Measurements from ENCODE around the gene TSEN54.

TSEN54 gene

DNA sequence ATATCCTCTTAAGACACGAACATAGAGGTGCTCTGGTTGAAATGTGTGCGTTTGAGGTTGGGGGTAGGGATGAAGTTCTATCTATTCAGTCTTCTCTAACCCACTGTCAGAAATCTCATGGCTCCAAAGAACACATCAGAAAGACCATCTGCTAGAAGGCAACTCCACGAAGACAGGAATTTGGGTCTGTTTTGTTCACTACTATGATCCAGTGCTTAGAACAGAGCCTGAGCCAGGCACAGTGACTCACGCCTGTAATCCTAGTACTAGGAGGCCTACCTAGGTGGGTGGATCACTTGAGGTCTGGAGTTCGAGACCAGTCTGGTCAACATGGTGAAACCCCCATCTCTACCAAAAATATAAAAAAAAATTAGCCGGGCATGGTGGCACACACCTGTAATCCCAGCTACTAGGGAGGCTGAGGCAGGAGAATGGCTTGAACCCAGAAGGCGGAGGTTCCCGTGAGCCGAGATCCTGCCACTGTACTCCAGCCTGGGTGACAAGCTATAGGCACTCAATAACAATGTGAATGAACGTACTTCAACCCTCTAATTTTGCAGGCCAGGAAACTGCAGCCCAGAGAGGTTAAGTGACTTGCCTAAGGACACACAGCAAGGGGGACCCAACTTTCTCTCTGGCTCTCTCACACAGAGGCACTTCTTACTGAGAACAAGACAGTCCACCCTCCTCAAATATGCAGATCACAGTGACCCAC, 3.2 kb upstream of the TSEN54 start:
- H3K36me3 ChIP-seq (ENCODE audit: control insufficient read depth, insufficient read depth, low read length): no peaks in the 10 kb centered on the region
- no peak for DNase-seq (ENCODE audit: extremely low read depth, insufficient read length)
- no peak overlapping the region for H3K4me3 ChIP-seq (replicated peaks; ENCODE audit: low read depth, low read length)
- TF ChIP-seq, protein P1, sequence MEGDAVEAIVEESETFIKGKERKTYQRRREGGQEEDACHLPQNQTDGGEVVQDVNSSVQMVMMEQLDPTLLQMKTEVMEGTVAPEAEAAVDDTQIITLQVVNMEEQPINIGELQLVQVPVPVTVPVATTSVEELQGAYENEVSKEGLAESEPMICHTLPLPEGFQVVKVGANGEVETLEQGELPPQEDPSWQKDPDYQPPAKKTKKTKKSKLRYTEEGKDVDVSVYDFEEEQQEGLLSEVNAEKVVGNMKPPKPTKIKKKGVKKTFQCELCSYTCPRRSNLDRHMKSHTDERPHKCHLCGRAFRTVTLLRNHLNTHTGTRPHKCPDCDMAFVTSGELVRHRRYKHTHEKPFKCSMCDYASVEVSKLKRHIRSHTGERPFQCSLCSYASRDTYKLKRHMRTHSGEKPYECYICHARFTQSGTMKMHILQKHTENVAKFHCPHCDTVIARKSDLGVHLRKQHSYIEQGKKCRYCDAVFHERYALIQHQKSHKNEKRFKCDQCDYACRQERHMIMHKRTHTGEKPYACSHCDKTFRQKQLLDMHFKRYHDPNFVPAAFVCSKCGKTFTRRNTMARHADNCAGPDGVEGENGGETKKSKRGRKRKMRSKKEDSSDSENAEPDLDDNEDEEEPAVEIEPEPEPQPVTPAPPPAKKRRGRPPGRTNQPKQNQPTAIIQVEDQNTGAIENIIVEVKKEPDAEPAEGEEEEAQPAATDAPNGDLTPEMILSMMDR (IDR thresholded peaks at IDR 0.05; ENCODE audit: insufficient read depth, low read length, poor library complexity, severe bottlenecking): no peak
- no peaks in the 10 kb centered on the region; the same call in 1 of the 2 replicates for H3K27me3 ChIP-seq (replicated peaks; ENCODE audit: control insufficient read depth, insufficient read depth, low read length)

- H3K36me3 ChIP-seq (ENCODE audit: control insufficient read depth, insufficient read depth, low read length): no peaks in the 10 kb centered on the region
- no peaks in the 10 kb centered on the region; the same call in 1 of the 2 replicates for H3K27me3 ChIP-seq (replicated peaks; ENCODE audit: control insufficient read depth, insufficient read depth, low read length)
- H3K4me3 ChIP-seq (replicated peaks; ENCODE audit: low read depth, low read length): no peak overlapping the region
- TF ChIP-seq, protein P1 (IDR thresholded peaks at IDR 0.05; ENCODE audit: insufficient read depth, low read length, poor library complexity, severe bottlenecking): no peak
- no peak for DNase-seq (ENCODE audit: extremely low read depth, insufficient read length)
Measured at GRCh38 chr17:75513641-75514000, 2.7 kb upstream of the TSEN54 start.

GRCh38 chr17:75514299-75514918, 1.9 kb upstream of the TSEN54 start:
- TF ChIP-seq, protein P1 (IDR thresholded peaks at IDR 0.05; ENCODE audit: insufficient read depth, low read length, poor library complexity, severe bottlenecking): no peak
- DNase-seq (ENCODE audit: extremely low read depth, insufficient read length): no peak
- H3K4me3 ChIP-seq (replicated peaks; ENCODE audit: low read depth, low read length): peak overlapping the region; percentile 68
- peaks cover 2% of the 10 kb centered on the region for H3K36me3 ChIP-seq (ENCODE audit: control insufficient read depth, insufficient read depth, low read length)
- H3K27me3 ChIP-seq (replicated peaks; ENCODE audit: control insufficient read depth, insufficient read depth, low read length): no peaks in the 10 kb centered on the region; the same call in 1 of the 2 replicates

DNA sequence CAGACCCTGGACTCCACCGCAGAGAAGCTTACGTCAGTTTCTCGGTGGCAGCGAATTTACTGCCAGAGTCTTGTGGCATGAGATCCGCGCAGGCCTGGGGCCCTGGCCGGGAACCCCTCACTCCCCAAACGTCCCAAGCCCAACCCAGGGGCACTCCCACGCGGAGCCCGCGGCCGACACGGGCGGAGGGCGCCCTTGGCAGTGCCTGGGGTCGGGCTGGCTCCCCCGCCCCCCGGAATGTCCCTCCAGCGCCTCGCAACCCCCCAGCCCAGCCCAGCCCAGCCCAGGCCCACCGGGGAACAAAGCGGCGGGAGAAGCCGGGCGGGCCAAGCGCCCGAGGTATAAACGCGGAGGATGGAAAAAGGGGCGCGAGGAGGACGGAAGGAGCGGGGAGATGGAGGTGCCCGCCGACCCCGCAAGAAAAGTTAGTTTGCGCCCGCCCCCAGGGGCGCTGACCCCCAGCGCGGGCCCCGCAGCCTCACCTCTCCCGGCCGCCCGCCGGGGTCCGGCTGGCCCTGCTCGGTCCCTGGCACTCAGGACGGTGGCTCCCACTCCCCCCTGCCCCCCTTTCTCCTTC, 1.3 kb upstream of the TSEN54 start:
- H3K4me3 ChIP-seq (replicated peaks; ENCODE audit: low read depth, low read length): peak overlapping the region; percentile 68
- TF ChIP-seq, protein P1 (IDR thresholded peaks at IDR 0.05; ENCODE audit: insufficient read depth, low read length, poor library complexity, severe bottlenecking): no peak
- no peaks in the 10 kb centered on the region; the same call in 1 of the 2 replicates for H3K27me3 ChIP-seq (replicated peaks; ENCODE audit: control insufficient read depth, insufficient read depth, low read length)
- DNase-seq (ENCODE audit: extremely low read depth, insufficient read length): no peak
- peaks cover 2% of the 10 kb centered on the region for H3K36me3 ChIP-seq (ENCODE audit: control insufficient read depth, insufficient read depth, low read length)

DNA sequence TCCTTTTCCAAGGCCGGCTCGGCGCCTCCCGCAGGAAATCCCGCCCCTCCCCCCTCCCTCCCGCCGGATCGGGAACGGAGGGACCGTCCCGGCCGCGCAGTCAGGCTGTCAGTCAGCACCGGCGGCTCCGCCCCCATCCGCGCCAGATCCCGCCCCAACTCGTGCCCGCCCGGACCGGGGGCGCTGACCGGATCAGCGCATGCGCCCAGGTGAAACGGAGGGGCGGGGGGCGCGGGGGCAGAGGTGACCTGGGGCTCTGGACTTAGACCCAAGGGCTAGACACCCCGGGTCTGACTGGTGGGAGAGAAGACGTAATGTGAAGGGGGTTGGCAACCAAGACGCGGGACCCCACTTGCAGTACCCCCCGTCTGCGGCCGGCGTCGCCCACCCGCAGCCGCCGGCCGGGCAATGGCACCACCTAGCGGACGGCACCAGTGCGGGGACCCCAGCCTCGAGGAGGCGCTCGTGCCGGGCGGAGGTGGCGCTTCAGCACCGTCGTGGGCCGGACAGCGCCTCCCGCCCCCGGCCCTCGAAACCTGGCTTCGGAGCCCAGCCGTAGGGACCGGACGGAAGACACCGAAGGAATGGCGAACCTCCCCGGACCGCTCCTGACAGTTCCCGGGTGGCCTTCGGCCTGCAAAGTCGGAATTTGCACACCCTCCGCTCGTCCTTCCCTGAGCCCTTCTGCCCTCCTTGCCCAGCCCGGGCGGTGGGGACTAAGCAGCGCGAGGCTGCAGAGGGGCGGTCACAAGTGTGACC, 653 bp upstream of the TSEN54 start, which contains the start of gene CASKIN2:
Gene CASKIN2 (minus strand): TSS at position 42 of the 759 bp plus-strand sequence. CDS start 1,733 bp downstream, outside the sequence.
- peaks cover 2% of the 10 kb centered on the region for H3K36me3 ChIP-seq (ENCODE audit: control insufficient read depth, insufficient read depth, low read length)
- peak within 1 kb of the TSS; percentile 68 for H3K4me3 ChIP-seq (replicated peaks; ENCODE audit: low read depth, low read length)

More for the DNA sequence above, 653 bp upstream of the TSEN54 start, which contains the start of gene CASKIN2:
- peak; percentile 83 for DNase-seq (ENCODE audit: extremely low read depth, insufficient read length)
- H3K27me3 ChIP-seq (replicated peaks; ENCODE audit: control insufficient read depth, insufficient read depth, low read length): no peaks in the 10 kb centered on the region; the same call in 1 of the 2 replicates
- TF ChIP-seq, protein P1 (IDR thresholded peaks at IDR 0.05; ENCODE audit: insufficient read depth, low read length, poor library complexity, severe bottlenecking): peak; percentile 88

Measured in GM06990 (cell line).